ENCODE data around the gene FRAS1.

The FRAS1 gene

GRCh38 chr4:78567500-78568060 is 510.5 kb downstream of the FRAS1 start:
- H3K9me3 ChIP-seq (ENCODE audit: control insufficient read depth in 1 of 2, low read length in 2 of 2), result no peaks in the 10 kb centered on the region
- H3K4me3 ChIP-seq (ENCODE audit: low read depth in 1 of 2, low read length in 2 of 2), result no peak overlapping the region
- no peaks in the 10 kb centered on the region for H3K27me3 ChIP-seq (ENCODE audit: control insufficient read depth in 1 of 2, insufficient read depth in 2 of 2, low read length in 2 of 2)
- no peak overlapping the region for H3K27ac ChIP-seq (ENCODE audit: low read depth, low read length)
- H3K4me1 ChIP-seq (ENCODE audit: control insufficient read depth in 1 of 2, insufficient read depth in 2 of 2, low read length in 2 of 2), result peaks cover 6 to 18% of the 10 kb centered on the region in 2 donors
- no peaks in the 10 kb centered on the region for H3K36me3 ChIP-seq (ENCODE audit: control insufficient read depth in 1 of 2, insufficient read depth in 2 of 2, low read length in 2 of 2)
- H3K9ac ChIP-seq (ENCODE audit: low read depth in 1 of 2, low read length in 2 of 2), result no peak overlapping the region

GRCh38 chr4:78568640-78569305 is 511.6 kb downstream of the FRAS1 start:
- Histone ChIP-seq H3K9me3 (ENCODE audit: control insufficient read depth in 1 of 2, low read length in 2 of 2) (no peaks in the 10 kb centered on the region), H3K4me1 (ENCODE audit: control insufficient read depth in 1 of 2, insufficient read depth in 2 of 2, low read length in 2 of 2) (peaks cover 6 to 18% of the 10 kb centered on the region in 2 donors), H3K27me3 (ENCODE audit: control insufficient read depth in 1 of 2, insufficient read depth in 2 of 2, low read length in 2 of 2) (no peaks in the 10 kb centered on the region), H3K36me3 (ENCODE audit: control insufficient read depth in 1 of 2, insufficient read depth in 2 of 2, low read length in 2 of 2) (no peaks in the 10 kb centered on the region), H3K27ac (ENCODE audit: low read depth, low read length) (no peak overlapping the region), H3K4me3 (ENCODE audit: low read depth in 1 of 2, low read length in 2 of 2) (no peak overlapping the region), H3K9ac (ENCODE audit: low read depth in 1 of 2, low read length in 2 of 2) (no peak overlapping the region)

GRCh38 chr4:78569306-78569821 is 512.2 kb downstream of the FRAS1 start:
- no peaks in the 10 kb centered on the region for H3K36me3 ChIP-seq (ENCODE audit: control insufficient read depth in 1 of 2, insufficient read depth in 2 of 2, low read length in 2 of 2)
- H3K9ac ChIP-seq (ENCODE audit: low read depth in 1 of 2, low read length in 2 of 2), result no peak overlapping the region
- H3K27ac ChIP-seq (ENCODE audit: low read depth, low read length), result no peak overlapping the region
- H3K4me1 ChIP-seq (ENCODE audit: control insufficient read depth in 1 of 2, insufficient read depth in 2 of 2, low read length in 2 of 2), result peaks cover 6 to 18% of the 10 kb centered on the region in 2 donors
- no peak overlapping the region for H3K4me3 ChIP-seq (ENCODE audit: low read depth in 1 of 2, low read length in 2 of 2)
- no peaks in the 10 kb centered on the region for H3K27me3 ChIP-seq (ENCODE audit: control insufficient read depth in 1 of 2, insufficient read depth in 2 of 2, low read length in 2 of 2)
- H3K9me3 ChIP-seq (ENCODE audit: control insufficient read depth in 1 of 2, low read length in 2 of 2), result no peaks in the 10 kb centered on the region

- H3K4me3 ChIP-seq (ENCODE audit: low read depth in 1 of 2, low read length in 2 of 2), result no peak overlapping the region
- no peaks in the 10 kb centered on the region for H3K9me3 ChIP-seq (ENCODE audit: control insufficient read depth in 1 of 2, low read length in 2 of 2)
- no peak overlapping the region for H3K27ac ChIP-seq (ENCODE audit: low read depth, low read length)
- H3K4me1 ChIP-seq (ENCODE audit: control insufficient read depth in 1 of 2, insufficient read depth in 2 of 2, low read length in 2 of 2), result peaks cover 6 to 18% of the 10 kb centered on the region in 2 donors
- no peaks in the 10 kb centered on the region for H3K36me3 ChIP-seq (ENCODE audit: control insufficient read depth in 1 of 2, insufficient read depth in 2 of 2, low read length in 2 of 2)
- H3K27me3 ChIP-seq (ENCODE audit: control insufficient read depth in 1 of 2, insufficient read depth in 2 of 2, low read length in 2 of 2), result no peaks in the 10 kb centered on the region
- H3K9ac ChIP-seq (ENCODE audit: low read depth in 1 of 2, low read length in 2 of 2), result no peak overlapping the region
Observed at GRCh38 chr4:78570117-78570516, 513.0 kb downstream of the FRAS1 start.

GRCh38 chr4:78571804-78572203 is 514.7 kb downstream of the FRAS1 start:
- Histone ChIP-seq H3K4me3 (ENCODE audit: low read depth in 1 of 2, low read length in 2 of 2) (no peak overlapping the region), H3K27ac (ENCODE audit: low read depth, low read length) (no peak overlapping the region), H3K27me3 (ENCODE audit: control insufficient read depth in 1 of 2, insufficient read depth in 2 of 2, low read length in 2 of 2) (no peaks in the 10 kb centered on the region), H3K9me3 (ENCODE audit: control insufficient read depth in 1 of 2, low read length in 2 of 2) (no peaks in the 10 kb centered on the region), H3K36me3 (ENCODE audit: control insufficient read depth in 1 of 2, insufficient read depth in 2 of 2, low read length in 2 of 2) (no peaks in the 10 kb centered on the region), H3K4me1 (ENCODE audit: control insufficient read depth in 1 of 2, insufficient read depth in 2 of 2, low read length in 2 of 2) (peaks cover 5 to 16% of the 10 kb centered on the region in 2 donors), H3K9ac (ENCODE audit: low read depth in 1 of 2, low read length in 2 of 2) (no peak overlapping the region)

GRCh38 chr4:78578674-78579425 is 521.7 kb downstream of the FRAS1 start:
- Histone ChIP-seq H3K27ac (ENCODE audit: low read depth, low read length) (no peak overlapping the region), H3K4me3 (ENCODE audit: low read depth in 1 of 2, low read length in 2 of 2) (no peak overlapping the region), H3K27me3 (ENCODE audit: control insufficient read depth in 1 of 2, insufficient read depth in 2 of 2, low read length in 2 of 2) (no peaks in the 10 kb centered on the region), H3K9ac (ENCODE audit: low read depth in 1 of 2, low read length in 2 of 2) (no peak overlapping the region), H3K9me3 (ENCODE audit: control insufficient read depth in 1 of 2, low read length in 2 of 2) (no peaks in the 10 kb centered on the region), H3K4me1 (ENCODE audit: control insufficient read depth in 1 of 2, insufficient read depth in 2 of 2, low read length in 2 of 2) (no peaks in the 10 kb centered on the region), H3K36me3 (ENCODE audit: control insufficient read depth in 1 of 2, insufficient read depth in 2 of 2, low read length in 2 of 2) (no peaks in the 10 kb centered on the region)

- H3K36me3 ChIP-seq (ENCODE audit: control insufficient read depth in 1 of 2, insufficient read depth in 2 of 2, low read length in 2 of 2), result no peaks in the 10 kb centered on the region
- no peak overlapping the region for H3K9ac ChIP-seq (ENCODE audit: low read depth in 1 of 2, low read length in 2 of 2)
- H3K27ac ChIP-seq (ENCODE audit: low read depth, low read length), result no peak overlapping the region
- no peak overlapping the region for H3K4me3 ChIP-seq (ENCODE audit: low read depth in 1 of 2, low read length in 2 of 2)
- no peaks in the 10 kb centered on the region for H3K9me3 ChIP-seq (ENCODE audit: control insufficient read depth in 1 of 2, low read length in 2 of 2)
- H3K27me3 ChIP-seq (ENCODE audit: control insufficient read depth in 1 of 2, insufficient read depth in 2 of 2, low read length in 2 of 2), result no peaks in the 10 kb centered on the region
- no peaks in the 10 kb centered on the region for H3K4me1 ChIP-seq (ENCODE audit: control insufficient read depth in 1 of 2, insufficient read depth in 2 of 2, low read length in 2 of 2)
Observed at GRCh38 chr4:78581618-78582017, 524.5 kb downstream of the FRAS1 start.

GRCh38 chr4:78584863-78585547 is 527.9 kb downstream of the FRAS1 start:
- H3K9me3 ChIP-seq (ENCODE audit: control insufficient read depth in 1 of 2, low read length in 2 of 2), result no peaks in the 10 kb centered on the region
- H3K36me3 ChIP-seq (ENCODE audit: control insufficient read depth in 1 of 2, insufficient read depth in 2 of 2, low read length in 2 of 2), result no peaks in the 10 kb centered on the region
- no peak overlapping the region for H3K4me3 ChIP-seq (ENCODE audit: low read depth in 1 of 2, low read length in 2 of 2)
- no peak overlapping the region for H3K9ac ChIP-seq (ENCODE audit: low read depth in 1 of 2, low read length in 2 of 2)
- no peak overlapping the region for H3K27ac ChIP-seq (ENCODE audit: low read depth, low read length)
- no peaks in the 10 kb centered on the region for H3K27me3 ChIP-seq (ENCODE audit: control insufficient read depth in 1 of 2, insufficient read depth in 2 of 2, low read length in 2 of 2)
- no peaks in the 10 kb centered on the region for H3K4me1 ChIP-seq (ENCODE audit: control insufficient read depth in 1 of 2, insufficient read depth in 2 of 2, low read length in 2 of 2)

GRCh38 chr4:78585633-78586032 is 528.5 kb downstream of the FRAS1 start:
- H3K36me3 ChIP-seq (ENCODE audit: control insufficient read depth in 1 of 2, insufficient read depth in 2 of 2, low read length in 2 of 2), result no peaks in the 10 kb centered on the region
- H3K27me3 ChIP-seq (ENCODE audit: control insufficient read depth in 1 of 2, insufficient read depth in 2 of 2, low read length in 2 of 2), result no peaks in the 10 kb centered on the region
- no peak overlapping the region for H3K9ac ChIP-seq (ENCODE audit: low read depth in 1 of 2, low read length in 2 of 2)
- H3K4me1 ChIP-seq (ENCODE audit: control insufficient read depth in 1 of 2, insufficient read depth in 2 of 2, low read length in 2 of 2), result no peaks in the 10 kb centered on the region
- no peak overlapping the region for H3K4me3 ChIP-seq (ENCODE audit: low read depth in 1 of 2, low read length in 2 of 2)
- no peaks in the 10 kb centered on the region for H3K9me3 ChIP-seq (ENCODE audit: control insufficient read depth in 1 of 2, low read length in 2 of 2)
- no peak overlapping the region for H3K27ac ChIP-seq (ENCODE audit: low read depth, low read length)
